Measurements from ENCODE around the gene API5. TPM values are rescaled to one million over a fixed set of nuclear protein-coding genes. Genes with fewer than 3 reads are reported as not detected.

The API5 gene
- 81.1 and 94.8 TPM in 2 replicates for total RNA-seq

DNA sequence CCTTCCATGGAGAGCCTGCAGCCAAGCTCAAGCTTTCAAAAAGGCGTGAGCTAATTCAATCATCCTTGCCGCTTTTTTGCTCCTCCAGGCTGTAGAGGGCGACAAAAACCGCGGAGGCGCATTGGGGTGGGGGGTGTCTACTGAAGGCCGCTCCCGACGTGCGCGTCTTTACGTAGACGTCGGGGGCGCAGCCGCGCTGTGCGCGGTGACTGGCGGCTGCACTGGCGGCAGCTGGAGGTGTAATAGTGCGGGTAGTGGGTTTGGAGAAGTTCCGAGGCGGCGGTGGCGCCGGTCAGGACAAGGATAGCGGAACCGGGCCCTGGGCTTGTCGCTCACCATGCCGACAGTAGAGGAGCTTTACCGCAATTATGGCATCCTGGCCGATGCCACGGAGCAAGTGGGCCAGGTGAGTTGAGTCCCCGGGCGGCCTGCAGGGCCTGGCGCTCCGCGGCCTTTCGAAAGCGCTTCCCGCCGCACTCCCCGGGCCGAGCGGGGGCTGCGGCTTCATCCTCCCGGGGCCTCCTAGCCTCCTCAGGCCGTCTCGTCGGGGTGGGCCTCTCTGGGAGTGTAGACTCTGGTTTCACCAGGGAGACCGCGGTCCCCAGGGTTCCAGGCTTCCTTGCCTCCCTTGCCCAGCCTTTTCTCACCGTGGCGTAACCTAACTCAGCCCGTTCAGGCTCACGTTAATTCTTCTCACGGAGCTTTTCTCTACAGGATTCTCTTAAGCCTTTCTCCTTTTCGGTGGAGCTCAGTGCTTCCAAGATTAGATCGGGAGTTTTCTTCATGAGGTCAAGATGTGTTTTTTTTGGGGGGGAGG is at the start of gene API5:
Gene API5, plus strand, starts transcription at position 206 of the 817 bp plus-strand sequence. Its CDS starts 132 bp downstream, at position 338.

DNA sequence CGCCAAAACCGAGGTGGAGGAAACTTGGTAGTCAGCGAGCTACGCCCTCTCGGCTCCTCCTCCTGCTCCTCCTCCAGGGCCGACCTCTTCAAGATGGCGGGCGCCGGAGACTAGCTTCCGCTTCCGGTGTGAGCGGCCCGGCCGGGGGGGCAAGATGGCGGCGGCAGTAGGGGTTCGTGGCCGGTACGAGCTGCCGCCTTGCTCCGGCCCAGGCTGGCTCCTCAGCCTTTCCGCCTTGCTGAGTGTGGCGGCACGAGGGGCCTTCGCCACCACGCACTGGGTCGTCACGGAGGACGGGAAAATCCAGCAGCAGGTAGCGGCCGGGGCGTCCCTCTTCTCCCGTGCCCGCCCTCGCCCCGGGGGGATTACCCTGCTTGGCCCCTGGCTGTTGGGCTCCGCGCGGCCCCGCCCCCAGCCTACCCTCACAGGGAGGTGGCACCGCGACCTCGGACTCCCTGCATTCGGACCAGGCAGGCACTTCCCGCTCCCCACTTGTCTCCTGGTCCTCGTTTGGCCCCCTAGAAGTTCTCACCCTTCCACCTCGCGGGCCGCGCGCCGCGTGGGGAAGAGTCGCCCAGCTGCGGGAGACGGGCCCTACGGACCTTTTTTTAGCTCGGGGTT is 47.1 kb downstream of the API5 start, which contains the start of gene TTC17:
Gene TTC17, plus strand, starts transcription at position 120 of the 621 bp plus-strand sequence. Its CDS starts 35 bp downstream, at position 155.

Other genes starting within 250 kb of the API5 start
- gene TTC17, start 46.9 kb downstream of the API5 start, total RNA-seq, result 14.1 and 29.6 TPM in 2 replicates

Measured in airway epithelial cell (primary cell).